Bone marrow (tissue), 2 donors: Measurements from ENCODE around the gene FIP1L1.

Experiments
- DNase-seq, 2 donors: peaks; one replicate each; lab custom pipeline; 2025; lab: John Stamatoyannopoulos, UW

Gene FIP1L1

DNA sequence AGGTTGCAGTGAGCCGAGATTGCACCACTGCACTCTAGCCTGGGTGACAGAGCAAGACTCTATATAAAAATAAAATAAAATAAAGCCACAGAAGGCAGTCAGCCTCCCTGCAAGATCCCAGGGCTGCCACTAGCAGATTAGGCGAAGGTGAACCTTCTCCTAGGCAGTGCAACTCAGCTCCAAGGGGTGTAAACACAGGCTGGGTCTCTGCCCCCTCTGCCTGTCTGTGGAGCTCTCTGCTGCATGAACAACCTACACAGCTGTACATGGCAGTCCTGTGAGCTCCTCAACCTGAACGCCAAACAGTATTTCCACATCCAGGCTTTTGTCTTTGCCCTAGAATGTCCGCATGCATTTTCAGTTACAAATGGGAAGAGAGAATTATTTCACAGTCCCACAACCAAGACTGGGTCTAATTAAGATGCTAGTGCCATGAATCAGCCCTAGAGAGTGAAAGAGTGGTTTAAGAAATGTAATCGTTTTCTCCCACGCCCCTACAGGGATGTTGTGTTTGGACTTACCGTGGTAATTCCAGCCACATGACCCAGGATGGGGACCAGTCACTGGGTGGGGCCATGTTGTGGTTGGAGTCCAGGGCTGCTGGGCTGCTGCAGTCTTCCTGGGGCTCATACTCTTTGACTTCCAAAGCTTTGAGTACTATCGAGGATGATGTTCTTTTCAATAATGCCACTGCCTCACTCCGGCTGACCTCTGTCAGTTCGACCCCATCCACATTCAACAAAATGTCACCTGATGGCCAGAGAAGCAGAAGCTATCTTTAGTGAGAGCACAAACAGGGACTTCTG is 99.0 kb downstream of the FIP1L1 start:
- DNase-seq: no peak

DNA sequence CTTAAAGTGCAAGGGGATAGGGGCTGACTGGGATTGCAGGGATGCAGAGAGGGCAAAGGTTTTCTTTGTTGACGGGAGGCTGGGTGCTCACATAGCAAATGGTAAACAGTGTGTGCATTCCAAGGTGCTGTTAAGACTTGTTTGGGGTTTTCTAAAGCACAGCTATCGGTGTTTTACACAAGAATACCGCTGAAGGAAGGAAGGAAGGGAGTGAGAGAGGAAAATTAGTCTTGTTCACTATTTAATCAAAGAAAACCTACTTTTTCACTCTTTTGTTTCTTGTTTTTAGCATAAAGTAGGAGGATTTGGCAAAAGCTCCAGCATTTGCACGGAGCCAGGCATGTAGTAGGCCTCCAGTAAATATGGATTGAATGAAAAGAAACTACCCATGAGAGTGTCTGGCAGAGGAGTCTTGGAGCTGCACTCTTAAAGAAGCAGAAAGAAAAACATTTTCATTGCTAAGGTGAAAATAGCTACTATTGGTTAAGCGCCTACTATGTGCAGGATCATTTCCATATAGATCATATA is 99.7 kb downstream of the FIP1L1 start:
- DNase-seq: no peak

DNA sequence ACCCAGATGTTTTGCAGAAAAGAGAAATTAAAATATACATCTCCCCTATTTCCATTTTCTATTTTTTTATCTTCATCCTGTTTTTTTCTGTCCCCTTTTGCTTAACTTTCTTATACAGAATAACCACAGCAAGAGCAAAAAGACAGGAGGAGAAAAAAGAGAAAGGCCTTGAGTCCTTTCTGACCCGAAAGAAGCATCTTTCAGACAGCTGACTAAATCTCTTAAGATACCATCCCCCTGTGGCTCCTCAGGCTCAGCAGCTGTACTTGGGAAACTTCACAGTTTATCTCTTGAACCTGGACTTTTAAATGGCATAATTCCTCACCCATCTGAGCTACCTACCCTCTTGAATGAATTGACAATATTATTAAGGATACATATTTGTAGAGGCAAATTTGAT is 100.2 kb downstream of the FIP1L1 start:
- no peak for DNase-seq

DNA sequence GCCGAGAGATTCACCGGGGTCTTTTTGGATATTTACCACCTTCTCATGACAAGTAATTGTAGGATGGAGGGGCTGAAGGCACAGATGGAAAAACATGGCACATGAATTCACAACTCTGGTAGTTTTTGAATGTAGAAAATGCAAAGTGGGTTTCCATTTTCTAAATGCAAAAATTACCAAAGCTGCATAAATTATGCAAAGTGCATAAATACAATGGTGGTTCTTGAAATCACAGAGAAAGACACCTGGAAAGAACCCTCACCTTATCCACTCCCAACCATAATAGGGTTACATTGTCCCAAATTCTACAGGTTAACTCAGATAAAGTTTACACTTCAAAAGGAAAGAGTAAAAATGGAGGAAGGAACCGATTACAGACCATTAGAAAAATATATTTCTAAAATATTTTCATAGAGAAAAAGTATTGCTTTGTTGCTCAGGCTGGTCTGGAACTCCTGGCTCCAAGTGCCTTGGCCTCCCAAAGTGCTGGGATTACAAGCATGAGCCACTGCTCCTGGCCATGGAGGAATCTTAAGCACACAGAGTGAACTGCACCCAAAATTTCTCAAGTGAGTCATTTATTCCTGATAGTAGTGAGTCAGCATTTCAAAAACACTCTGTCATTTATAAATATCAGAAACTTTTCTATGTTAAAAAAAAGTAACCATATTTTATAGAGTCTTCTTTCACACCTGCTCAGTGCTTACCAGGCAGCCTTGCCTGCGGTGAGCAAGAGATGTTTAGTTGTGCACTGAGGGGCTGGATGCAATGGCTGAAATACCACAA is 101.4 kb downstream of the FIP1L1 start:
- no peak for DNase-seq

DNA sequence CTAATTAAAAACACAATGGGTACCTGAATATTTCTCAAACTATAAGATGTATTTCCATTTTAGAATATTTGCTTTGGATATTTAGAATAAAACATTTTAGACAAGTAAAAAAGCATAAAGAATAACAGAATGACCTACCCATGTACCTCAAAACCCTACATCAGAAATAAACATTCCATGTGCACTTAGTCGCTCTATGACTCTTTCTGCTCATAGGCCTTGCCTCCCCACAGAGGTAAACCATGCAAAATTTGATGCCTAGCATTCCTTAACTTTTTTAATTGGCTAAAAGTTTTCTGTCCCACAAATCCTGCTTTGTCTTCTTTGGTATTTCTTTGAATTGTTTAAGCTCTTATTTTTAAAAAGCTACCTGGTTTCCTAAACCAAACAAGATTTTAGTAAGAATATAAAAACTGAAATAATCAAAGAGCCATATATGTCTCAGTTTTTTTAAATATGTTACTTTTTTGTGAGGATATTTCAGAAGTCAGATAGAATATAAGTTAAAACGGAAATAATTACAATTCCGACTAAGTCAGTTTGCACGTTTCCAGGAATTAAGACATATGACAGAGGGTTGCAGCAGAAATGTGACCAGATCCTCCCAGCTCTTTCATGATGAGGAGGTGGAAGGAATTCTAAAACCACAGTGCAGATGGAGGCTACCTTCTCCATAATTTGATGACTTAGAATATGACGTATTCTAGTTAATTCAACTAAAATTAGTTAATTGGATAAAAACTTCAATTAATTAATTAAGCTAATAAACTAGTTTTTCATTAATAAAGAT is 102.5 kb downstream of the FIP1L1 start:
- no peak for DNase-seq

DNA sequence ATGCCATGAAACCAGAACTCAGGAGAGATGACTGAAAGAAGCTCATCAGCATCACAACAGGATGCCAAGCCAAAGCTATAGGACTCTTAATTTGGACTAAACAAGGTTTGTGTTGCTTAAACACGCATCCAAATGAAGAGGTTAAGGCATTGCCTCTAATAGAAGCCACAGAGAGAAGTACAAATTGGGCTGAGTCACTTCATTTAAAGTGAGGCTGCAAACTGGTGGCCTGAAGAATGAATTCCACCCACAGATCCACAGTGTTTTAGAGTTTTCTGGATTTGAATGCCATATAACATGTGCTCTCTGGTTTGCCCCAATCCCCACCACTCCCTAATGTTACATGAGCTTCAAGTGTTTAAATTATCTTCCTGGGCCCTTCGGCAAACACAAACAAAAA is 103.5 kb downstream of the FIP1L1 start:
- DNase-seq: no peak

- DNase-seq: no peak
Observed at GRCh38 chr4:53481586-53481985, 104.1 kb downstream of the FIP1L1 start.

- DNase-seq: no peak
Observed at GRCh38 chr4:53483250-53483649, 105.8 kb downstream of the FIP1L1 start.

DNA sequence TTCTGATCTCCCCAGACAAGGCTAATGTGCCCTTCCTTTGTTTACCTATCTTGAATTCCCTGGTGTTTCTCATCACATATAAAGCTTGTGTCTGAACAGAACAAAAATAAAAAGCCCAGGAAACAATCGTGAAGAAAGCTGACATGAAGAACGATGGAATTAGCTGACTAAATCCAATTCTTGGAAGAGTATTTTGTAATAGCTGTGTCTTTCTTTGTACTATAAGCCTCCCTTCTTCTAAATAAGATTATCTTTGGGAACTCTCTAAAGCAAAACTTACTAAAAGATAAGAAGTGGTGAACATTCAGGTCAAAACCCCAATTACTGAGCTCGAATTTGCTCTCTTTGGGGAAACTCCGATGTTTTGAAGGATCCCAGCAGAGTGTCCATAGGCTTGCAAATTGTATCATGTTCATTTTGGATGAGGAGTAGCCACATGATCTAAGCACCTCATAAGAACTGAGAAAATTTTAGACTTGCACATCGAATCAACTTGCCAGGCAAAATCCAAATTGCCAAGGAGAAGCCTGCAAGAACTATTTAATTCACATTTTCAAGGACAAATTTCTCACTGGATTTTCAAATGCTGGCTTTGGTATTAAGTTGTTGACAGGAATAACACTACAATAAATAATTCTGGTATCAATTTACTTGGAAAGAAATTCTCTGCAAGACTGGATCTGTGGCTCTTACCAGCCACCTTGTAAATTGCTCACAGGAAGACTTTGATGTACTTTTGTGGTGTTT is 107.6 kb downstream of the FIP1L1 start:
- DNase-seq: no peak

DNA sequence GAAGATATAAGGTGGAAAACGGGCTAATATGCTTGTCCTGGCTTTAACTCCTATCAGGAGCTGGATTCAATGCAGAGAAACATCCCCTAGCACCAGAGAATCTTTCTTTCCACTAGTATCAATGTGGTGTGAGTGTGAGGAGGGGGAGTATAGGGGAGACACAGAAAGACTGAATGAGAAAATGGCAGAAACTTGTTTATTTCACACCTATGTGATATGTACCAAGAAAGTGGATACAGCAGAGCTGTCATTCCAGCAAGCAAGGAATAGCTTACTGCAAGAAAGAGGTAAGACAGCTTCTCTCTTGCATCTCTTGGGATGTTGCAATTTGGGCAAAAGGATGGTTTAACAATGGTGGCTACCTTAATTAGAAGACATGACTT is 108.2 kb downstream of the FIP1L1 start:
- DNase-seq: no peak

- DNase-seq: no peak
Observed at GRCh38 chr4:53487766-53488165, 110.3 kb downstream of the FIP1L1 start.

- DNase-seq: no peak
Observed at GRCh38 chr4:53489279-53489889, 111.9 kb downstream of the FIP1L1 start.

DNA sequence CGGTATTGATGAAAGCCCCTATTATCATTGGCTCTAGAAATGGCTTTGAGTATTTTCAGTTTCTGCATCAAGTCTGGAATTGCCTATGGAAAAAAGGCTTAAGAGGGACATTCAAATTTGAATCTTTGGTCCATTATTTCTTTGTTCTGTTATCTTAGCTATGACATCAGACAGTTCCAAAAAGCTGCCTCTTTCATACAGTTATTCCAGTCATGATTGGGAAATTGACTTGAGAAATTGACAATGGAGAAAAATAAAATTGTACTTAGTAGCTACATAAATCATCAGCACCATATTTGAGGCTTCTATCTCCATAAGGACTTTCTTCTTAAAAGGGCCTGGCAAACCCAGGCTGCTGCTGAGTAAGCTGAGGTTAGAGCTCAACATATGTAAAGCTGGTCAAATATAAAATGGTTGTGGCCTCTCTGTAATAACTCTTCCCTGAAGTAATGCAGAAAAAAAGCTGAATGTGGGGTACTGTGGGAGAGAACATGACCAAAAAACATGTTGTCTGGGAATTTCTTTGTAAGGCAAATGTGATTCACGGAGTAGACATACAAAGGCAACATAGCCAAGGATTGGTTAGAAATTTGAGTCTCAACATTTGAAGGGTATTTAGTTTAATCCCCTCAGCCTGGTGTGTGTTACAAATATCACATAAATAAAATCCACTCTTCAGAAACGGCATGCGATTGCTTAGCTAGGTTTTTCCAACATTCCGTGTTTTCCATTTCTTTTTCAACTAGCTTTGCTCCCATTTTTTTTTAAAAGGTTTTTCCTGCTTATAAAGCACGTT is 112.9 kb downstream of the FIP1L1 start:
- no peak for DNase-seq

DNA sequence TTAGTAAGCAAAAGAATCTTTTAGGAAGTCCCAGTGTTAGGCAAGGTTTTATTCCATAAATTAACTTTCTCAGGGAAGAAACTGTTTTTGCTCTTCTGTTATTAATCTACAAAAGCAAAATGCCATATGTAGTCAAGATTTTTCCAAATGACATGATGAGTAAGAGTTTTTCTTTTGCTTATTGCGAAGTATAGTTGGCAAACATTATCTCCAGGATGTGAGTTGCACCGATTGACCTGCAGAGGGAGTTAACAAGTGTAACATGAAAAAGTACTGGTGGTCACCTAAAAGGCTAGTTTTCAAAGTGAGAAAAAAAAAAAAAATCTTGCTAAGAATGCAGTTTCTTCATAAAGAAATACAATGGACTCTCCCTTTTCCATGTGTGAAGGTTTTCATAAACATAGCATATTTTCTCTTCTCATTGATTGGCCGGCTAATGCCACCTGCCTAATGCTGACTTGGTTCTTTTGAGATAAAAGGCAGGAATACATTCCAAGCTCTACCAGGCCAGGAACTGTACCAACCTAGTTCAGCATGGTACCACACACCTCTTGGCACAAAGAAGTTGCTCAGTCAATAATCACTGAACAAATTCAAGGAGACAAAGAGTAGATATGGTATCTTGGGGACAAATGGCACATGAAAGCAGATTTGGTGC is 113.7 kb downstream of the FIP1L1 start:
- DNase-seq: no peak

DNA sequence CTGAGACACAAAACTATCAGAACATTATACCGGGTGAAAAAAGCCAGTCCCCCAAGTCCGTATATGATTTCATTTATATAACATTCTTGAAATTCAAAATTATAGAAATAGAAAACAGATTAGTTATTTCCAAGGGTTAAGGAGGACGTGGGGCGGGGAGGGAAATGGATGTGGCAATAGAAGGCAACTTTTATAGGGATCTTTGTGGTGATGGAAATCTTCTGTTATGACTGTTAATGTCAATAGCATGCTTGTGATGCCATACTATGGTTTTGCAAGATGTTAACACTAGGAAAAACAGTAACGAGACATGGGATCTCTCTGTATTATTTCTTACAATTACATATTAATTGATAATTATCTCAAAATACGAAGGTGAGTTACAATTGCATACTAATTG is 117.4 kb downstream of the FIP1L1 start:
- DNase-seq: no peak

GRCh38 chr4:53497487-53498244 is 120.2 kb downstream of the FIP1L1 start:
- DNase-seq: no peak

- no peak for DNase-seq
Observed at GRCh38 chr4:53498706-53499105, 121.3 kb downstream of the FIP1L1 start.

- no peak for DNase-seq
Observed at GRCh38 chr4:53499791-53500190, 122.3 kb downstream of the FIP1L1 start.

DNA sequence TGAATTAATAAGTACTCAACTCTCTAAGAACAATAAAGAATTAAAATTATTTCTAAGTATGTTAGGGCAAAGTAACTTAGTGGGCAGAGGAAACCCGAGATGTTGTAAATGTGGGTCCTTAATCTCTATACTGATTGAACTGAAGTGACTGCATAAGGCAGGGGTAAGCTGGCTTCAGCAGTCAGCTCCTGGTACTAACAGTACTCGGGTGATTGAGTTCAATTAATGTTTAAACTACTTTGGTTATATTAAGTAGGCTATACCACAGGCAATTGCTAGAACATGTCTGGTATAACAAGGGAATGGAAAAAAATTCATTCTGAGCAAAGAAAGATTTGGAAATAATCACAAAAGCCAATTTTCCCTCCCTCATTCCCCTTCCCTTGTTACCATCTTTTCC is 123.1 kb downstream of the FIP1L1 start:
- DNase-seq: no peak
